Osteoblast (primary cell): ENCODE results near the gene NOXO1. TPM values are rescaled to one million over a fixed set of nuclear protein-coding genes. Genes with fewer than 3 reads are reported as not detected.

Source experiments
- DNase-seq: peaks from one replicate; pipeline ENCODE4 v3.0.0; 2011; ENCODE audit warnings: low spot score, mixed read lengths; ENCODE audit not compliant: insufficient read length; ENCODE audit errors: missing footprints
- H2AFZ ChIP-seq: 2 replicates; pipeline ENCODE4 v1.6.0; 2011; ENCODE audit warnings: mild to moderate bottlenecking, low read length
- H3K27ac ChIP-seq: 2 replicates; pipeline ENCODE4 v1.5.1; 2011; ENCODE audit warnings: mild to moderate bottlenecking, low read depth, low read length, moderate library complexity
- H3K27me3 ChIP-seq: 2 replicates; pipeline ENCODE4 v1.6.0; 2012; ENCODE audit warnings: mild to moderate bottlenecking, control low read depth, inconsistent platforms, low read length, moderate library complexity; ENCODE audit not compliant: insufficient read depth
- H3K36me3 ChIP-seq: 2 replicates; pipeline ENCODE4 v1.5.1; 2011; ENCODE audit warnings: mild to moderate bottlenecking, low read length, control low read depth, moderate library complexity; ENCODE audit not compliant: insufficient read depth
- H3K4me1 ChIP-seq: 2 replicates; pipeline ENCODE4 v1.5.1; 2011; ENCODE audit warnings: mild to moderate bottlenecking, low read length, control low read depth, moderate library complexity; ENCODE audit not compliant: insufficient read depth
- H3K4me2 ChIP-seq: 2 replicates; pipeline ENCODE4 v1.6.0; 2011; ENCODE audit warnings: mild to moderate bottlenecking, low read length; ENCODE audit not compliant: insufficient read depth
- H3K4me3 ChIP-seq: fragments of 200-600 bp; sonication (generic); 3 replicates; pipeline ENCODE4 v1.5.1; 2012; ENCODE audit warnings: mild to moderate bottlenecking, low read length, inconsistent platforms; ENCODE audit not compliant: insufficient read depth
- H3K79me2 ChIP-seq: 2 replicates; pipeline ENCODE4 v1.6.0; 2012; ENCODE audit warnings: mild to moderate bottlenecking, low read length, control low read depth, inconsistent platforms; ENCODE audit not compliant: insufficient read depth
- H3K9me3 ChIP-seq: 2 replicates; pipeline ENCODE4 v1.5.1; 2011; ENCODE audit warnings: low read depth, low read length, control low read depth
- H4K20me1 ChIP-seq: 2 replicates; pipeline ENCODE4 v1.6.0; 2012; ENCODE audit warnings: mild to moderate bottlenecking, low read length, control low read depth; ENCODE audit not compliant: insufficient read depth
- CTCF ChIP-seq: IDR thresholded peaks from 2 replicates; pipeline ENCODE4 v1.5.1; 2011; ENCODE audit warnings: mild to moderate bottlenecking, low read depth, low read length, moderate library complexity; ENCODE audit errors: extremely low read depth
- total RNA-seq: library from RNA; depleted of rRNA; stranded (reverse); fragments of >200 nt; gene quantifications from 2 replicates; pipeline ENCODE4 v1.2.3, GENCODE V29; 2012

Gene NOXO1
- total RNA-seq, 1 donor: under 0.01 TPM

- Histone ChIP-seq H4K20me1 (peaks cover 23% of the 10 kb centered on the region), H2AFZ (no peak overlapping the region), H3K27ac (no peak overlapping the region), H3K4me1 (peaks cover 2% of the 10 kb centered on the region), H3K9me3 (no peaks in the 10 kb centered on the region), H3K79me2 (peaks cover 31% of the 10 kb centered on the region), H3K36me3 (peaks cover 53% of the 10 kb centered on the region), H3K27me3 (no peaks in the 10 kb centered on the region), H3K4me3 (no peak overlapping the region), H3K4me2 (no peak overlapping the region)
- no peak for DNase-seq
- TF ChIP-seq CTCF: no peak
These were observed 17.9 kb upstream of the NOXO1 start for GRCh38 chr16:1998852-1999801.

GRCh38 chr16:1998360-1998835, 17.1 kb upstream of the NOXO1 start:
- H3K79me2 ChIP-seq: peaks cover 24% of the 10 kb centered on the region
- no peak overlapping the region for H3K27ac ChIP-seq
- no peaks in the 10 kb centered on the region for H3K4me1 ChIP-seq
- no peak for DNase-seq
- no peak for TF ChIP-seq CTCF
- no peak overlapping the region for H3K4me2 ChIP-seq
- no peaks in the 10 kb centered on the region for H3K9me3 ChIP-seq
- H3K36me3 ChIP-seq: peaks cover 50% of the 10 kb centered on the region
- H3K4me3 ChIP-seq: no peak overlapping the region
- H4K20me1 ChIP-seq: peaks cover 16% of the 10 kb centered on the region
- H2AFZ ChIP-seq: no peak overlapping the region
- H3K27me3 ChIP-seq: no peaks in the 10 kb centered on the region

GRCh38 chr16:1997494-1998359, 16.5 kb upstream of the NOXO1 start:
- H4K20me1 ChIP-seq: peaks cover 9% of the 10 kb centered on the region
- no peaks in the 10 kb centered on the region for H3K9me3 ChIP-seq
- H3K36me3 ChIP-seq: peaks cover 44% of the 10 kb centered on the region
- no peak overlapping the region for H3K4me3 ChIP-seq
- H3K4me2 ChIP-seq: no peak overlapping the region
- peaks cover 17% of the 10 kb centered on the region for H3K79me2 ChIP-seq
- DNase-seq: no peak
- TF ChIP-seq CTCF: no peak
- no peak overlapping the region for H3K27ac ChIP-seq
- no peaks in the 10 kb centered on the region for H3K27me3 ChIP-seq
- no peak overlapping the region for H2AFZ ChIP-seq
- no peaks in the 10 kb centered on the region for H3K4me1 ChIP-seq

GRCh38 chr16:1993731-1994131, 12.5 kb upstream of the NOXO1 start:
- peaks cover 26% of the 10 kb centered on the region for H3K27me3 ChIP-seq
- H3K9me3 ChIP-seq: no peaks in the 10 kb centered on the region
- no peak overlapping the region for H2AFZ ChIP-seq
- no peaks in the 10 kb centered on the region for H4K20me1 ChIP-seq
- no peak overlapping the region for H3K4me2 ChIP-seq
- no peak overlapping the region for H3K27ac ChIP-seq
- H3K4me3 ChIP-seq: no peak overlapping the region
- peaks cover 11% of the 10 kb centered on the region for H3K36me3 ChIP-seq
- no peaks in the 10 kb centered on the region for H3K4me1 ChIP-seq
- TF ChIP-seq CTCF: no peak
- H3K79me2 ChIP-seq: no peaks in the 10 kb centered on the region
- no peak for DNase-seq
